Neural crest cell (in vitro differentiated cells): Measurements from ENCODE around the gene RSBN1L. TPM values are rescaled to one million over a fixed set of nuclear protein-coding genes. Genes with fewer than 3 reads are reported as not detected.
"Not testable (repeated sequence)": the region's sequence is repeated elsewhere in the genome, so short reads cannot be mapped to it uniquely, and the experiment has no call there.

Experiments
- DNase-seq: peaks from one replicate; pipeline ENCODE4 v3.0.0; 2021; ENCODE audit warnings: low read depth, mixed read lengths, low spot score
- H3K27ac Mint-ChIP-seq: one replicate; pipeline ENCODE4 v1.8.0; 2021; ENCODE audit warnings: mild to moderate bottlenecking, mixed read lengths; ENCODE audit not compliant: unreplicated experiment
- H3K27me3 Mint-ChIP-seq: 2 replicates; pipeline ENCODE4 v1.8.0; 2021; ENCODE audit warnings: low read depth, mild to moderate bottlenecking, mixed read lengths
- H3K36me3 Mint-ChIP-seq: 2 replicates; pipeline ENCODE4 v1.8.0; 2021; ENCODE audit warnings: low read depth, mild to moderate bottlenecking, mixed read lengths
- H3K4me1 Mint-ChIP-seq: 2 replicates; pipeline ENCODE4 v1.8.0; 2021; ENCODE audit warnings: mixed read lengths
- H3K4me3 Mint-ChIP-seq: one replicate; pipeline ENCODE4 v1.8.0; 2021; ENCODE audit warnings: mild to moderate bottlenecking, mixed read lengths
- H3K9me3 Mint-ChIP-seq: 2 replicates; pipeline ENCODE4 v1.8.0; 2021; ENCODE audit warnings: mixed read lengths
- CTCF ChIP-seq: fragments of 200-600 bp; sonication (generic); conservative IDR thresholded peaks from 2 replicates; pipeline ENCODE4 v1.5.0; 2021; ENCODE audit warnings: antibody characterized with exemption, mild to moderate bottlenecking
- total RNA-seq: library from RNA; stranded (reverse); gene quantifications from 2 replicates; pipeline ENCODE4 v1.2.1, GENCODE V29; 2021

Gene RSBN1L
- total RNA-seq, 1 donor from 2014 or later, result 23.6 TPM

GRCh38 chr7:77770316-77770715, 74.1 kb downstream of the RSBN1L start:
- Mint-ChIP-seq H3K27me3 (no peaks in the 10 kb centered on the region), H3K4me3 (no peak overlapping the region), H3K4me1 (no peaks in the 10 kb centered on the region), H3K9me3 (no peaks in the 10 kb centered on the region), H3K27ac (no peak overlapping the region), H3K36me3 (peaks cover 9% of the 10 kb centered on the region)
- no peak for TF ChIP-seq CTCF
- DNase-seq, result no peak

- Mint-ChIP-seq H3K4me3 (no peak overlapping the region), H3K9me3 (no peaks in the 10 kb centered on the region), H3K4me1 (no peaks in the 10 kb centered on the region), H3K36me3 (peaks cover 21% of the 10 kb centered on the region), H3K27me3 (no peaks in the 10 kb centered on the region), H3K27ac (no peak overlapping the region)
- no peak for DNase-seq
- no peak for TF ChIP-seq CTCF
Observed at GRCh38 chr7:77771901-77772300, 75.6 kb downstream of the RSBN1L start.

GRCh38 chr7:77778535-77778934, 82.3 kb downstream of the RSBN1L start:
- no peak for TF ChIP-seq CTCF
- peaks cover 31% of the 10 kb centered on the region for H3K36me3 Mint-ChIP-seq
- no peak for DNase-seq
- no peak overlapping the region for H3K27ac Mint-ChIP-seq
- no peak overlapping the region for H3K4me3 Mint-ChIP-seq
- no peaks in the 10 kb centered on the region for H3K9me3 Mint-ChIP-seq
- H3K27me3 Mint-ChIP-seq, result no peaks in the 10 kb centered on the region
- H3K4me1 Mint-ChIP-seq, result peaks cover 12% of the 10 kb centered on the region

- peaks cover 25% of the 10 kb centered on the region for H3K36me3 Mint-ChIP-seq
- H3K27ac Mint-ChIP-seq, result no peak overlapping the region
- peaks cover 13% of the 10 kb centered on the region for H3K4me1 Mint-ChIP-seq
- H3K27me3 Mint-ChIP-seq, result no peaks in the 10 kb centered on the region
- no peaks in the 10 kb centered on the region for H3K9me3 Mint-ChIP-seq
- DNase-seq, result no peak
- no peak overlapping the region for H3K4me3 Mint-ChIP-seq
- no peak for TF ChIP-seq CTCF
Observed at GRCh38 chr7:77782383-77782782, 86.1 kb downstream of the RSBN1L start.

GRCh38 chr7:77783111-77783510, 86.9 kb downstream of the RSBN1L start:
- Mint-ChIP-seq H3K4me1 (peaks cover 13% of the 10 kb centered on the region), H3K36me3 (peaks cover 25% of the 10 kb centered on the region), H3K27ac (peak overlapping the region; percentile 29), H3K9me3 (no peaks in the 10 kb centered on the region), H3K4me3 (no peak overlapping the region), H3K27me3 (no peaks in the 10 kb centered on the region)
- TF ChIP-seq CTCF, result no peak
- no peak for DNase-seq

- Mint-ChIP-seq H3K4me3 (no peak overlapping the region), H3K27me3 (no peaks in the 10 kb centered on the region), H3K4me1 (peaks cover 13% of the 10 kb centered on the region), H3K9me3 (no peaks in the 10 kb centered on the region), H3K36me3 (peaks cover 26% of the 10 kb centered on the region), H3K27ac (no peak overlapping the region)
- no peak for TF ChIP-seq CTCF
- DNase-seq, result no peak
Observed at GRCh38 chr7:77783545-77783944, 87.3 kb downstream of the RSBN1L start.

GRCh38 chr7:77784426-77784825, 88.2 kb downstream of the RSBN1L start:
- H3K27ac Mint-ChIP-seq, H3K27me3 Mint-ChIP-seq, DNase-seq, H3K4me3 Mint-ChIP-seq, H3K9me3 Mint-ChIP-seq: not testable (repeated sequence)
- H3K4me1 Mint-ChIP-seq, result peaks cover 13% of the 10 kb centered on the region
- H3K36me3 Mint-ChIP-seq, result peaks cover 28% of the 10 kb centered on the region
